ENCODE data around the gene CHST11. TPM values are rescaled to one million over a fixed set of nuclear protein-coding genes. Genes with fewer than 3 reads are reported as not detected.

The CHST11 gene
- total RNA-seq, 2 donors from 2014 or later = 7.8 to 11.9 TPM

- Histone ChIP-seq H3K4me3 (no peak overlapping the region), H3K27me3 (no peaks in the 10 kb centered on the region), H3K9me3 (no peaks in the 10 kb centered on the region), H3K27ac (no peak overlapping the region), H3K36me3 (no peaks in the 10 kb centered on the region), H3K4me1 (peaks cover 0 to 19% of the 10 kb centered on the region in 2 donors)
- no peak for DNase-seq (ENCODE audit: low spot score)
- TF ChIP-seq, protein P1, sequence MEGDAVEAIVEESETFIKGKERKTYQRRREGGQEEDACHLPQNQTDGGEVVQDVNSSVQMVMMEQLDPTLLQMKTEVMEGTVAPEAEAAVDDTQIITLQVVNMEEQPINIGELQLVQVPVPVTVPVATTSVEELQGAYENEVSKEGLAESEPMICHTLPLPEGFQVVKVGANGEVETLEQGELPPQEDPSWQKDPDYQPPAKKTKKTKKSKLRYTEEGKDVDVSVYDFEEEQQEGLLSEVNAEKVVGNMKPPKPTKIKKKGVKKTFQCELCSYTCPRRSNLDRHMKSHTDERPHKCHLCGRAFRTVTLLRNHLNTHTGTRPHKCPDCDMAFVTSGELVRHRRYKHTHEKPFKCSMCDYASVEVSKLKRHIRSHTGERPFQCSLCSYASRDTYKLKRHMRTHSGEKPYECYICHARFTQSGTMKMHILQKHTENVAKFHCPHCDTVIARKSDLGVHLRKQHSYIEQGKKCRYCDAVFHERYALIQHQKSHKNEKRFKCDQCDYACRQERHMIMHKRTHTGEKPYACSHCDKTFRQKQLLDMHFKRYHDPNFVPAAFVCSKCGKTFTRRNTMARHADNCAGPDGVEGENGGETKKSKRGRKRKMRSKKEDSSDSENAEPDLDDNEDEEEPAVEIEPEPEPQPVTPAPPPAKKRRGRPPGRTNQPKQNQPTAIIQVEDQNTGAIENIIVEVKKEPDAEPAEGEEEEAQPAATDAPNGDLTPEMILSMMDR (IDR thresholded peaks at IDR 0.05) = no peak
Measured at GRCh38 chr12:104411826-104412641, 44.7 kb upstream of the CHST11 start.

- no peak overlapping the region for H3K4me3 ChIP-seq
- no peaks in the 10 kb centered on the region for H3K27me3 ChIP-seq
- TF ChIP-seq, protein P1 (IDR thresholded peaks at IDR 0.05) = no peak
Measured at GRCh38 chr12:104412681-104413080, 44.1 kb upstream of the CHST11 start.

GRCh38 chr12:104413330-104413729 is 43.4 kb upstream of the CHST11 start:
- TF ChIP-seq, protein P1 (IDR thresholded peaks at IDR 0.05) = no peak
- no peak for DNase-seq (ENCODE audit: low spot score)
- Histone ChIP-seq H3K4me1 (peaks cover 0 to 14% of the 10 kb centered on the region in 2 donors), H3K9me3 (no peaks in the 10 kb centered on the region), H3K36me3 (no peaks in the 10 kb centered on the region), H3K27me3 (no peaks in the 10 kb centered on the region), H3K4me3 (no peak overlapping the region), H3K27ac (no peak overlapping the region)

More at GRCh38 chr12:104412681-104413080, 44.1 kb upstream of the CHST11 start:
- H3K36me3 ChIP-seq = no peaks in the 10 kb centered on the region
- H3K27ac ChIP-seq = no peak overlapping the region
- H3K9me3 ChIP-seq = no peaks in the 10 kb centered on the region
- peaks cover 0 to 19% of the 10 kb centered on the region in 2 donors for H3K4me1 ChIP-seq
- DNase-seq (ENCODE audit: low spot score) = no peak

DNA sequence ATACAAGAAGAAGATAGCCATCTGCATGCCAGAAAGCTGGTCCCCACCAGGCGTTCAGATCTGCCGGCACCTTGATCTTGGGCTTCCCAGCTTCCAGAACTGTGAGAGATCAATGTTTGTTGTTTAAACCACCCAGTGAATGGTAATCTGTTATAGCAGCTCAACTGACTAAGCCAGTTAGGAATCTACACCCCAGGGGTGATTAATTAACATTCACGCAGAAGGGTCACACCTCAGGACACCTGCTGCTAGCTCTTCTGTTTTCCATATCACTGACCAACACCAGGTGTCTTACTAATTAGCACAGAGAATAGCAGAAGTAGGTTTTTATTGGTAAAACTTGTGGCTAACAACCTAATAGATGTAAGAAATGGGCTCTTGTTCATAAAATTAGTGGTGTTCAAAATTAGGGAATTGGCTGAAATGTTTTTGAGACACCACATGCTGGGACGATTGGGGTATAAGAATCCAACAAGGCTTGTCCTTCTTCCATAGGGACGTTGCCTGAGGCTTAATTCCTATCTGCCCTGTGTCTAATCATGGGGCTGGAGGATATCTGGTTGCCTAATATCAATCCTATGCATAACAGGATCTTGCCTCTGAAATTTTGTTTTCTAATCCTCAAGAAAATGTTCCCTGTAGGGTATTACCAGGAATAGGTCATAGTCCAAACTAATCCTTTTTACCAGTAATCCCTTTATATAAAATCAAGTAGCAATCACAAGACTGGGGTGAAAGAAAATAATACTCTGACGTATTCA is 42.0 kb upstream of the CHST11 start:
- TF ChIP-seq, protein P1 (IDR thresholded peaks at IDR 0.05) = no peak
- H3K36me3 ChIP-seq = no peaks in the 10 kb centered on the region
- no peak overlapping the region for H3K27ac ChIP-seq
- H3K27me3 ChIP-seq = no peaks in the 10 kb centered on the region
- no peak for DNase-seq (ENCODE audit: low spot score)
- H3K4me3 ChIP-seq = no peak overlapping the region
- no peaks in the 10 kb centered on the region for H3K4me1 ChIP-seq
- no peaks in the 10 kb centered on the region for H3K9me3 ChIP-seq

- no peaks in the 10 kb centered on the region for H3K9me3 ChIP-seq
- no peaks in the 10 kb centered on the region for H3K36me3 ChIP-seq
- TF ChIP-seq, protein P1 (IDR thresholded peaks at IDR 0.05) = no peak
- H3K4me1 ChIP-seq = no peaks in the 10 kb centered on the region
- no peak overlapping the region for H3K4me3 ChIP-seq
- no peaks in the 10 kb centered on the region for H3K27me3 ChIP-seq
- no peak for DNase-seq (ENCODE audit: low spot score)
- no peak overlapping the region for H3K27ac ChIP-seq
Measured at GRCh38 chr12:104415342-104415980, 41.3 kb upstream of the CHST11 start.

Data from right atrium auricular region (tissue), 2 donors.